GM03348 (cell line): ENCODE data around the gene SQSTM1.
A peak's percentile ranks its signal among the peaks of the same experiment; 100 is the strongest.

Experiments used
- DNase-seq: peaks from one replicate; pipeline ENCODE4 v3.0.0; 2012; ENCODE audit warnings: low spot score

SQSTM1 gene

DNA sequence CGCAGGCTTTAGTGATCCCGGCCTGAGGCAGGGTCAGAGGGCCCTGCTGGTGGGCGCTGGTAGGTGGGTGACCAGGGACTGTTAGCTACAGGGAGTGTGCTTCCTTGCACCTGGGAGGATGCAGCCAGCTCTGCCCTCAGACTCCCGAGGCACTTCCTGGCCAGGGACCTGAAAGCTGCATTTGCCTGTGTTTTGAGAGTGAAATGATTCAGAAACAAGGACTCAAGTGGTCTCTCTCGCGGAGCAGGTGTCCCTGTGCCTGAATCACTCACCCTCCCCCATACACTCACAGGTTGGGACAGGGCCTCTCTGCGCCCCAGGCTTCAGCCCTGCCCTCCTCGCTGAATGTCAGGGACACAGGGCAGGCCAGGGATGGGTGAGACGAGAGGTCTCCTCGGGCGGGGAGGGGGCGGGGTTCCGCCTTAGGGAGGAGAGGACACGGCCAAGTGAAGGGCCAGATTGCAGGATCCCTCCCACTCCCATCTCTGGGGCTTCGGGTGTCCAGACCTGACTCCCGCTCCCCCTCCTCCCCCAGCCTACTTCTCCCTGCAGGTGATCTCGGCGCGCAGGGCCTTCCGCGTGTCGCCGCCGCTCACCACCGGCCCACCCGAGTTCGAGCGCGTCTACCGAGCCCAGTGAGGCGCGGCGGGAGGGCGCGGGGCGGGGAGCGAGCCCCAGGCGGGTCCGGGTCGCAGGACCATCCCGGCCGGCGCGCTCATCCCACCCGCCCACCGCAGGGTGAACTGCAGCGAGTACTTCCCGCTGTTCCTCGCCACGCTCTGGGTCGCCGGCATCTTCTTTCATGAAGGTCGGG, 25.4 kb upstream of the SQSTM1 start:
- no peak for DNase-seq

DNA sequence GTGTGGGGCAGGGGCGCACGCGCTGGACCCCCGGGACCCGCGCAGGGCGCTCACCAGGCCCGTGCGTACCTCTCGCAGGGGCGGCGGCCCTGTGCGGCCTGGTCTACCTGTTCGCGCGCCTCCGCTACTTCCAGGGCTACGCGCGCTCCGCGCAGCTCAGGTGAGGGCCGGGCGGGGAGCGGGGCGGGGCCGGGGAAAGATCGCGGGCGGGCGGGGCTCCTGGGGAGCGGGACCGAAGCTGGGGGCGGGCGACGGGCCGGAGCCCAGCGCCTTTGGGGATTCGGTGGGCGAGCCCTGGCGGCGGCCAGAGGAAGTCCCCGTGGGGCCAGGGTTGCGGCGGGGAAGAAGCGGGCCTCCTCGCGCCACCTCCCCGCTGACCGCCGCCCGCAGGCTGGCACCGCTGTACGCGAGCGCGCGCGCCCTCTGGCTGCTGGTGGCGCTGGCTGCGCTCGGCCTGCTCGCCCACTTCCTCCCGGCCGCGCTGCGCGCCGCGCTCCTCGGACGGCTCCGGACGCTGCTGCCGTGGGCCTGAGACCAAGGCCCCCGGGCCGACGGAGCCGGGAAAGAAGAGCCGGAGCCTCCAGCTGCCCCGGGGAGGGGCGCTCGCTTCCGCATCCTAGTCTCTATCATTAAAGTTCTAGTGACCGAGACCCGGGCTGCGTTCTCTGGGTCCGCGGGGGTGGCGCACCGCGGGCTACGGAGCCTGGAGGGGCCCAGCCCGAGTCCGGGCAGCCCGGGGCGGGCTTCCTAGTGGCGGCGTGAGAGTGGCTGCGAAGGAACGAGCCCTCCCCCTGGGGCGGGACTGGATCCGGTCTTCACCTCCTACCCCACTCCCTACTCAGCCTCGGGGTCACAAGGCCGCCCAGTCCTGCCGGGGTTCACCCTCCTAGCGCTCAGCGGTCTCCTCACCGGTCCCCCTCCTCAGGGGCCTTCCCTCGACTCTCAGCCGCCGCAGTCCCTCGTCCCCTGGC, 24.6 kb upstream of the SQSTM1 start:
- DNase-seq, result peak; percentile 91

GRCh38 chr5:179796877-179797608, 23.7 kb upstream of the SQSTM1 start:
- DNase-seq, result no peak

DNA sequence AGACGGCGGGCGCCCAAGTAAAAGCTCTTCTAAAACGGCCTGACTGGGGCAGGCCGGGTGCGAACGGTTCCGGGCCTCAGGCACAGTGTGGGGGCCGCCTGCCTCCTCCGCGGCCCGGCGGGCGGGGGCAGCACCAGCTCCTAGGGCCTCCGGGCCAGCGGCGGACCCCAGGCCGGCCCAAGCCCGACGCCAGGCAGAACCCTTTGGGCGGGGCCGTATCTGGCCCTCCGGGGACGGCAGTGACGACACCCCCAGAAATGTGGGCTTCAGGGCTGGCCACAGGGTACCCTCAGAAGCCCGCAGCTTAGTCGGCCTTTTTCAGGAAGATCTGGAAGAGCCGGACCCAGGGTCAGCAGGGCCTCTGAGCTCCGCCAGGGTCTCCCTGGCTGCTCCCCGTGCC, 23.0 kb upstream of the SQSTM1 start:
- DNase-seq, result no peak

GRCh38 chr5:179798144-179798770, 22.4 kb upstream of the SQSTM1 start:
- DNase-seq, result no peak

- DNase-seq, result no peak
Observed at GRCh38 chr5:179798771-179799643, 21.7 kb upstream of the SQSTM1 start.

DNA sequence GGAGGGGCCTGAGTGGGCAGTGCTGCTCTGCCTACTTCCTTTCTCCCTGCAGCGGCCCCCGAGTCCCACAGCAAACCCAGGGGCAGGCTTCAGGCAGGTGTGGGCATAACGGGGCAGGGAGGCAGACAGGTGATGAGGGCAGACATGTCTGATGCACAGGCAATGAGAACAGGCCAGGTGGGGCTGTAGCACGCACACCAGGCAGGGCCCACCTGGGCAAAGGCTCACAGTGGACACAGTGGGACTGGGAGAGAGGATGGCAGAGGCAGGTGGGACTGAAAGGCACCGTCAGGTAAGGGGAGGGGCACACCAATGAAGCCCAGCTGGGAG, 21.1 kb upstream of the SQSTM1 start:
- no peak for DNase-seq

DNA sequence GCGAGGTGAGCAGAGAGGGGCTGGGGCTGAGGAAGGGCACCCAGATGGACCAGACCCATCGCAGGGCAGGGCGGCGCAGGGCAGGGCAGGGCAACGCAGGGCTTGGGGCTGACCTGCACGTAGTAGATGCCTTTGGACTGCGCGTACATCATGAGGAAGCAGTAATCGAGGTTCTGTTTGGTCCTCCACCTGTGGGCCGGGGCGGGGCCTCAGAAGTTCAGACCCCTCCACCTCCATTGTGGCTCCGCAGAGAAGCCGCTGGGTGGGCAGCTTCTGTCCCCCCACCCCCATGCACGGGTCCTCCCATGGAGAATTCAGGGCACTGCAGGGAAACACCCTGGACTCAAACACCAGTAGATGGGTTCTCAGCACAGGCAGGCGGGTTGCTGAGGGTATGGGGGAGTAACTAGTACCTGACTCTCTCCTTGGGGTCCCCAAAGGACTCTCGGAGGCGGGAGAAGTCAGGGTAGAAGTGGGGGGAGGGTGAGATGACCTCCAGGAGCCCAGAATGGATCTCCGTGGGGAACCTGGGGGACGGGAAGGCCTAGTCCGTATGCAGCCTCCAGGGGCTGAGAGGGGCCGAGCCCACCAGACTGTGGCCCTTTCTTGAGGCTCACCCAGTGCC, 20.5 kb upstream of the SQSTM1 start:
- no peak for DNase-seq

DNA sequence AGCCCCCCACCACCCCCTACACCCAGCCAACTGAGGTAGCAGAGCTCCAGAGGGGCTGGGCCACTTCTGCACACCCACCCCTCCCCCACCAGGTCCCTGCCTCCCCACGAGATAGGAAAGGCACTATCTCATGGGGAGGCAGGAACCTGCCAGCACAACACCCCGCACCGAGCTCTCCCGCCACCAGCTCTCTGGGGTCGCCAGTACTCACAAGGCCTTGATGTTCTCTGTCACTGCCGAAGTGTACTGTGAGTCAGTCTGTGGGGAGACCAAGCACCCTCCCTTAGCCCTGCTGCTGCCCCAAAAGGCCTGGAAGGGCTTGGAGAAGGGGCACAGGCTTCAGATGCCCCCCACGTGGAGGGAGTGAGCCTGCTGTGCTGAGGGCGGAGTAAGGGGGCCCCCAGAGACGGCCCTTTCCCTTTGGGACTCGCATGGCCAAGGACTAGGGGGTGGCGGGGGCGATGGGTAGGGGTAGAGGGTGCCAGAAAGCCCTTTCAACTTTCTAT, 20.0 kb upstream of the SQSTM1 start:
- DNase-seq, result no peak

DNA sequence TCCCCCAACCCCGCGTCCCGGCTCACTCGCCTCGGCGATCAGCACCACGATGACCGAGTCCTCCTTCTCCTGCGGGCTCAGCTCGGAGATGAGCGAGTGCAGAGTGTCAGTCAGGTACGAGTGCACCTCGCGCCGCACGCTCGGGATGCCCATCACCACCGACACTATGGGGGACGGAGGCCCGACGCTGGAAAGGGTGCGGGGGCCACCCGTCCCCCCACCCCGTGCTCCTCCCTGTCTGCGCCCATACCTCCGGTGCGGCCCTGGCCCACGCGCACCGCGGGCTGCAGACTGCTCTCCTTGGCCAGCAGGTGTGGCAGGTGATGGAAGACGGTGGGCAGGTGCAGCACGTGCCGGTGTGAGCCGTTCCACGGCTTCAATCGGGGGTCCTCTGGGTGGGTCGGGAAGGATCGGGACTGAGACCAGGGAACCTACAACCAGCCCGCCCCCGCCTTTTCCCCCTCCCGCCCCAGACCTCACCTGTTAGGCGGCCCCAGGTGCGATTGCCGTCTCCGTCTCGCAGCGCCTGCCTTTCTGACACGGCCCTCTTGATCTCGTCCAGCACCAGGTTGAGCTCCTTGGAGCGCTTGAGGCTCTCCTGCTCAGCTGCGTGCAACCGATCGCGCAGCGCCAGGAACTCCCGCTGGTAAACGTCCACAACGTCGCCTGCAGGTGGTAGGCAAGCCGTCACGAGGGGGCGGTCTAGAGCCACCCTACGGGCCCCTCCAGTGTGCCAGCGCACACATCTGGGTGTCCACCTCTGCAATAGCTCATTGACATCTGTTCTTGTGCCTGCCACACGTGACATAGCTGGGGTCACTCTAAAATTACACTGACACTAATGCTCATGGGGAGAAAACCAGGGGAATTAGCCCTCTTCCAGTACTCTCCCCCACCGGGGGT, 19.1 kb upstream of the SQSTM1 start:
- peak; percentile 67 for DNase-seq

DNA sequence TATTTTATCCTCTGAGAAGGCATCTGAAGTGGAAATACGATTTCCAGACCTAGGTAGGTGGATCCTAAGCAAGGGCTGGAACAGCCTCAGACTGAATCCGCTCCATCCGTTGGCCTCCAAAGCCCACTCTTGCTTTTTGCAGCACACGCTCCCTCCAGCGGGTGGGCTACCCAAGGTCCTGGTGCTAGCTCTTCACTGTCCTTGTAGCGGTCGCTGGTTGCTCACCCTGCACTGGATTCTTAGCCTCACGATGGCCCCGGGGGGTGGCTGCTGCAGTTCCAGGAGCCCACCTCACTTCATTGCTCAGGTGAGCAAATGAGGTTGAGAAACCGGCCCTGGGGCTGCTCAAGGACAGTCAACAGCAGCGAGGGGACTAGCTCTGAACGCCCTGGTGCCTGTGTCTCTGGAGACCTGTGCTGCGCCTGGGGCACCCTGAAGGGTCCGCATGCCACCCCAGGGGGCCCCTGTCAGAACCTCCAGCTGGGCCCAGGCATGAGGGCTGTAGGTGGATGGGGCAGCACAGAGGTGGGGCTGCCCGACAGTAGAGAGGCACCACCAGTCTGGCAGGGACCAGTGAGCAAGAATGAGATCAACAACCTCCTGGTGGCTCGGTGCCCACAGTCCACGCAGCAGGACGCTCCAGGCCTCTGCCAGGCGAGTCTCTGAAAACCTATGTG, 18.4 kb upstream of the SQSTM1 start:
- DNase-seq, result no peak

GRCh38 chr5:179802950-179803562, 17.6 kb upstream of the SQSTM1 start:
- no peak for DNase-seq

- DNase-seq, result no peak
Observed at GRCh38 chr5:179803651-179804554, 16.8 kb upstream of the SQSTM1 start.

DNA sequence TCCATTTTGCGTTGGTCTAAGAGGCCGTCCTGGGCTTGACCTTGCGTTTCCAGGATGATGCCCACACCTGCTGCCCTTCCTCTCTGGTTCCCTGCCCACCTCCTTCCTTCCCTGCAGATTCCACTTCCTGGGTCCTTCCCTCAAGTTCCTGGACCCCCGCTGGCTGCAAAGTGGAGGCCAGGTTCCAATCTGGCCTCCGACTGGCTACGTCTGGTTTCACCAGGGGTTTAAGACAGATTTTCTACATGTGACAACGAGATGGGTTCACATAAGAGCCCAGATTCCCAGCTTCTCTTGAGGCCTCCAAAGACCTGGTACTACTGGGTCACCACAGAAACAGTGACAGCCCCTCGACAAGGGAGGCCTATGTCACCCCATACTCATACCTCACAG, 16.2 kb upstream of the SQSTM1 start:
- no peak for DNase-seq

GRCh38 chr5:179805070-179805528, 15.6 kb upstream of the SQSTM1 start:
- no peak for DNase-seq

DNA sequence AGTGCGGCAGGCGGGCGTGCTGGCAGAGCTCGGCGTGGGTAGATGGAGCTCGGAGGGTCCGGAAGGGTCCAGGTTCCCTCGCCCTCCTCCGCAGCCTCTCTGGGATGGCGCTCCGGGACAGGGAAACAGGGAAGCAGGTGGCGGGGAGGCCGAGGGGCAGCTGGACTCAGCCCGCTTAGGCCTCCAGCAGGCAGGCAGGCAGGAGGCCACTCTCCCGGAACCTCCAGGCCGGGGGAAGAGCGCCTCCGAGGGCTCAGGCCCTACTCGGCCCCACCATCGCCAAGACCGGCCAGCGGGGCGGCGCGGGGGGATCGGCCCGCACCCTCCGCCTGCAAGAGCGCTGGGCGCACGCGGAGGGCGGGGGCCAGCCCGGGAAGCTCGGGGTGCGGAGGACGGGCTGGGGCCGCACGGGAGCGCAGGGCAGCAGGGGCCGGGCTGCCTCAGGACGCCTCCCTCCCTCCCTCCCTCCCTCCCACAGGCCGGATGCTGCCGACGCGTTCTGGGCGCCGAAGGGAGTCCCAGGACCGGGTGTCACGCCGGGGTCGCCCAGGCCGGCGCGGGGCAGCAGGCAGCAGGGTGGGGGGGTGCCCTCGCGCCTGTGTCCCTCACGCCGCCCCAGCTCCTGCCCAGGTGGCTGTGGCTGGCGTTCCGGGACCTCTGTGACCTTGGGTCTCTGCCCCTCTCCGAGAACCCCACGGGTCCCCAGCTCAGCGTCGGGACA, 15.0 kb upstream of the SQSTM1 start:
- DNase-seq, result peak; percentile 85
